ENCODE data around the gene WAS.
"Not testable (repeated sequence)": the region's sequence is repeated elsewhere in the genome, so short reads cannot be mapped to it uniquely, and the experiment has no call there.

GRCh38 chrX:48668187-48668586 lies 15.4 kb upstream of the WAS start:
- TF ChIP-seq CTCF, MYC (IDR thresholded peaks at IDR 0.05; ENCODE audit: low read depth, low read length): not testable (repeated sequence)

Measured in NB4 (cell line).